COLO829 (cell line): ENCODE results near the gene FOSL1.
"Not testable (repeated sequence)": the region's sequence is repeated elsewhere in the genome, so short reads cannot be mapped to it uniquely, and the experiment has no call there.

Experiments used
- DNase-seq: peaks from one replicate; pipeline ENCODE4 v3.0.0; 2012; ENCODE audit warnings: low spot score

FOSL1 gene

DNA sequence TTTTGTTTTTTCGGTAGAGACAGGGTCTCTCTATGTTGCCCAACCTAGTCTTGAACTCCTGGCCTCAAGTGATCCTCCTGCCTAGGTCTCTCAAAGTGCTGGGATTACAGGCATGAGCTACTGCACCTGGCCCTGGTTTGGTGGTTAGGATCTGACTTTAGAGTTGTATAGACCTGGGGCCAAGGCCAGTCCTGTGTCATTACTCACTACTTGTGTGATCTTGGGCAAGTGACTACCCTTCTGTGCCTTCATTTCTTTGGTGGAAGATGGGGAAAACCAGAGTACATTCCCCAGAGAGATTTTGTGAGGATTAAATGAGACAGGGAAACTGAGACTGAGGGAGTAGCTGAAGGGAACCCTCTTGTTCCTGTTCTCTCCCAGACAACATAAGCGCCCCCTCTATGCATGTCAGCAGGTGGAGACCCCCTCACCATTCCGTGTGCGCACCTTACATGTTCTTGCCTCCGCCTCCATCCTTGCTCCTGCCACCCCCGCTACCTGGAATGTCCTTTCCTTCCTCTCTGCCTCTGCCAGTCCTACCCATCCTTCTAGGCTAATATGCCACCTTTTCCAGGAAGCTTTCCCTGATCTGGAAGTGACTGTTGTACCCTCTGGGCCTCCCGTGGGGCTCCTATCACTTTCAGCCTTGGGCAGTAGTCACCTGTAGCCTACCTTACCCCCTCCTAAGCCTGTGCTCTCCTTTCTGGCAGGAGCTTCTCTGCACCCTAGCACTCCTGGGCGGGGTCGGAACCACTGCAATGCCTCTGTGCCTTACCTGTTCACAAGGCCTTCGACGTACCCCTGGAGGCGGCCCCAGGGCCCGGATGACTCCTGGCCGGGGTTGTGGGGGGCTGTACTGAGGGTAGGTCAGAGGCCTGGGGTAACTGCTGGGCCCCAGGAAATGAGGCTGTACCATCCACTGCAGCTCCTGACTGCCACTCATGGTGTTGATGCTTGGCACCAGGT, 3.9 kb downstream of the FOSL1 start:
- DNase-seq, result no peak

DNA sequence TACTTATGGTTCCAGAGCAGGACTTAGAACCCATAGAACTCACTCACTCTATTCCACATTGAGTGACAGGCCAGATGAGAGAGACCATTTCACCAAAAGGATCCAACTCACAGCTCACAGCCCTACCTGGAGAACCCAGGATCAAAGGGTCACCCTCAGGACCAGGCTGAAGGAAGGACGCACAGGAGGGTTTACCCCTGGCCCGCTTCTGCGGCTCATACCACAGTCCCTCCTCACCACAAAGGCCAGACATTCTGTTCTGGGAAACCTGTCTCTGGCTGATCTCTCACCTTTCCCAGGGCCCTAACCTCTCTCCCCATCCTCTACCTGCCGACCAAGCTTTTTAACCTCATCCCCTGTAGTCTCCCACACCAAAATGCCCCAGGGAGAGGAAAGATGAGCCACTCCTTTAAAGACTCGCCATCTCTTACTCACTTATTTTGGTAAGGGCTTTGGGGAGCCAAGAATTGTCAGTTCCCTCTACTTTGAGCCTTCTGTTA, 4.7 kb downstream of the FOSL1 start:
- DNase-seq, result no peak

DNA sequence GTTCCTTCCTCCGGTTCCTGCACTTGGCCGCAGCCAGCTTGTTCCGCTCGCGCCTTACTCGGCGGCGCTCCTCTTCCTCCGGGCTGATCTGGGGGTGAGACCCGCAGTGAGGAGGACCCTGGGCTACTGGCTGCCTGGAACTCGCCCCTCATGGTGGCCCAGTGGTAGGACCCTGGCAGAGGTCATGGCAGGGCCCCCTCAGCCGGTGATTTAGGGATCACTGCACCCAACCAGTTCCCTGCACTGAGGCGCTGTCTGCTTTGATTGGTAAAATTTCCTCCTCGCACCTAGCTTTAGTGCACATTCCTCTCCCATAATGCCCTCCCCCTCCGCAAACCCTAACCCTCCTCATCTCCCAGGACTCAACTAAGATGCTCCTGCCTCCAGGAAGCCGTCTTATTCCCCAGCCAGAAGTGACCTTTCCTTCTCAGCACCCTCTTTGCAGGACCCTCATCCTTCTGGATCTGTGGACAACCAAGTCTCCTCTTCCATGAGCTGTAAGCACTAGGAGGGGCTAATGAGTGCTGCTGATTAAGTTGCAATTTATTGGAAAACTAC, 6.1 kb downstream of the FOSL1 start:
- no peak for DNase-seq

DNA sequence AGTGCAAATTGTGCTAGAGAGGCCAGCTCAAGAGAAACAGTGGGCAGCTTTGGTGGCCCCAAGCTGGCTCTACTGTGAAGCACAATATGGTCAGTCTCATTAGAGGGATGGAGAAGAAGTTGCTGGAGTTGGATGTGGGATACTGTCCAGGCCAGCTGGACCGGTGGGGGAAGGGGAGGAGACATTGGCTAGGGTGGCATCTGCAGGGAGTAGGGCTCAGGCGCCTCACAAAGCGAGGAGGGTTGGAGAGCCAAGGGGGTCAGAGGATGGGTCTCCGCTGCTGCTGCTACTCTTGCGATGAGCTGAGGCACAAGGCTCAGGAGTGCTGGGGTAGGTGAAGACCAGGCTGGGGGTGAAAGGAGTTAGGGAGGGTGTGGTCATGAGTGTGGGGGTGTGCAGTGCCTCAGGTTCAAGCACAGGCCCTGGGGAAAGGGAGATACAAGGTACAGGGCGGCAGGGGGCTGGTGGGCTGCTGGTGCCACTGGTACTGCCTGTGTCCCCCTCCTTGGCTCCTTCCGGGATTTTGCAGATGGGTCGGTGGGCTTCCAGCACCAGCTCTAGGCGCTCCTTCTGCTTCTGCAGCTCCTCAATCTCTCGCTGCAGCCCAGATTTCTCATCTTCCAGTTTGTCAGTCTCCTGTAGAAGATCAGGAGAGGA, 7.4 kb downstream of the FOSL1 start:
- DNase-seq, result no peak

DNA sequence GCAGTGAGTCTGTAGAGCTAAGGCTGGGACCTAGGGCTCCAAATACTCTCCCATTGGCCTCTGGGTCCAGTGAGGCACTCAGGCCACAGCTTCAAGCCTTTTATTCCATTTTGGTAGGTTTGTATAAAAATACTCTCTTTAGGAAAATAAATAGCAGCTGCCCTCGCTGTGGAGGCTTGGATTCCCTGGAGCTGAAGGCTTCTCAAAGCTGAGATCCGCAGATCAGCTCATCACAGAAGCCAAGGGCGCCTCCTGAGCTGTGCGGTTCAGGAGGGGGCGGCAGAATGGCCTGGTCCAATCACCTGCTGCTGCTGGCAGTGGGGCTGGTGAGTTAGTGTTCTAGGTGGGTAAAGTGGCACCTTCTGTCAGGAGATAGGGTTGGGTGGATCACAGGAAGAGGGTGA, 8.0 kb downstream of the FOSL1 start:
- not testable (repeated sequence) for DNase-seq

DNA sequence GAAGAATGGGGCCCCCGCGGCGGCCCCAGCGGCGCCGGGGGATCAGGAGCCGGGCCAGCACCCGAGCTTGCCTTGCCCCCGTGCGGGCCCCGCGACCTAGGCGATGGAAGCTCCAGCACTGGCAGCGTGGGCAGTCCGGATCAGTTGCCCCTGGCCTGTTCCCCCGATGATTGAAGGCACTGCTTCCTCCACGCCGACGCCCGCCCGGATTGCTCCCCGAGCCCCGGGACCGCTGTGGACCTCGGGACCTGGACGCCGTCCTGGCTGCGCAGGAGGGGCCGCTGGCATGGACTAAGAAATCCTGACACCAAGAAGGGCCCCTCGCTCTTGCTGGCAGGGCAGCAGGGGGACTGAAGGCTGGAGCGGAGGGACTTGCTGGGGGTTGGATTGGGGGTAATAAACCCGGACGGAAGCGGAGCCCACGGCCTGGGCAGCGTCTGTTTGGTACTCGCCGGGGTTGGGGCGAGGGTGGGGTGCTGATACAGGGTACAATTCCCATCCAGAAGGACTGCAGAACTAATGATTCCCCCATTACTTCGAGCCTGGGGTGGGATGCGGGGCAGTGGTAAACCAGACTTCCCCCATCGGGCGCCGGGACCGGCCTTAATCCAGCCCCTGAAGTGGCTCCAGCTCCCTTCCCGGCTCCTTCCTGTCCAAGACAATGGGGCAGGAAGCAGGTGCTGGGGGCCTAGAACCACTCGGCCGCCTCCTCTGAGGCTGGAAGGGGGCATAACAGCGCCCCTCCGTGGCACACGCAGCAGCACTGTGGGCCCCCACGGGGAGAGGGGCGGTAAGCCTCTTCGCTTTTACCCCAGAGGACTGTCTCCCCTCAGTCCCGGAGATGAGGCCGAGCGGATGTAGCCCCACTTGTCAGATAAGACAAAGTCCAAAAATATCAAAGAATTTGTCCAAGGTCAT, 8.7 kb downstream of the FOSL1 start:
- no peak for DNase-seq

DNA sequence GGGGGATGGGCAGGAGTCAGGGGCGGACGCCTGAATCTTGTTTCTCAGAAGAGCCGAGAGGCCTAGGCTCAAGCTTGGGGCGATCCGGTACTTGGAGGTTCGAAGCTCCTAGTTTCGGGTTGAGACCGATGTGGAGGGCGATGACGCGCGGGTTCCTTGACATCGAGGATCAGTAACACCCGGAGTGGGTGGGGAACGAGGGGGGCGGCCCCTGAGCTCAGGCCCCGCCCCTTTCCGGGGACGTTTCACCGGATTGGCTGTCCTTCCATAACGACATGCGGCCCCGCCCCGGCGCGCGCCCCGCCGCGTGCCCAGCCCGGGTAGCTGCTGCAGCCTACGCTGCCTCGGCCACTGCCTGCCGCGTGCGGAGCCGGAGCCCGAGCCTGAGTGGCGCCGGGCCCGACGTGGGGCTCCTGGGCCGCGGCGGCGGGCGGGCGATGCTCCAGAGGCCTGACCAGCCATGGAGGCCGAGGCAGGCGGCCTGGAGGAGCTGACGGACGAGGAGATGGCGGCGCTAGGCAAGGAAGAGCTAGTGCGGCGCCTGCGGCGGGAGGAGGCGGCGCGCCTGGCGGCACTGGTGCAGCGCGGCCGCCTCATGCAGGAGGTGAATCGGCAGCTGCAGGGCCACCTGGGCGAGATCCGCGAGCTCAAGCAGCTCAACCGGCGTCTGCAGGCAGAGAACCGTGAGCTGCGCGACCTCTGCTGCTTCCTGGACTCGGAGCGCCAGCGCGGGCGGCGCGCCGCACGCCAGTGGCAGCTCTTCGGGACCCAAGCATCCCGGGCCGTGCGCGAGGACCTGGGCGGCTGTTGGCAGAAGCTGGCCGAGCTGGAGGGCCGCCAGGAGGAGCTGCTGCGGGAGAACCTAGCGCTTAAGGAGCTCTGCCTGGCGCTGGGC, 9.6 kb downstream of the FOSL1 start, which contains the start of gene CCDC85B:
CCDC85B (plus strand) TSS at position 350 of the 895 bp plus-strand sequence; CDS start at position 461, 111 bp downstream.
- DNase-seq, result peak; percentile 97

DNA sequence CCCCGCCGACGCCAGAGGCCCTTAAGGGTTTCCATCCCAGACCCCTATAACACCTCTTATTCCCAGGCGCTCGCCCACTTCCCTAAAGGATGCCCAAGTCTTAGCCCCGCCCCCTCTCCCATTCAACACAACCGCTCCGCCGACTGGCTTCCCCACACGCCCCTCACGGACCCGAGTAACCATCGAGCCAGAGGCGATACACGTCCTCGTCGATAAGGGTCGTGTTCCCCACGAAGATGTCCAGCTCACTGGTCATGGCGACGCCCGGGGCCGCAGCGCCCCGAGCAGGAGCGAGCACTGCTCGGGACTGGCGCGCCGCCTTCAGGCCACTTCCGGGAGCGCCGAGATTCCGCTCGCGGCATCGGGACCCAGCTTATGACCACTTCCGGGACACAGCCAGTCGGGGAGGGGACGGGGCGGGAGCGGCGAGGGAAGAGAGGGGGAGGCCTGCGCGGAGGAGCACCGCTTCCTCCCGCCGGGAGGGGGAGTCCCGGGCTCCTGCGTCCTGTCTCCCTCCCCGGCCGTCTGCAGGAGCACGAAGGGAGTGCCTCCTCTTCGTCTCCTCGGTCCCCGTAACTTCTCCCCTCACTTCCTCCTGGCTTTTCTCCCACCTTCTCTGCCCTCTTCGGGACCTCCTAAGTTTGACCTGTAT, 11.9 kb downstream of the FOSL1 start, which contains the start of gene FIBP:
FIBP (minus strand) TSS at position 309 of the 652 bp plus-strand sequence; CDS start at position 256, 53 bp downstream.
- peak; percentile 97 for DNase-seq

DNA sequence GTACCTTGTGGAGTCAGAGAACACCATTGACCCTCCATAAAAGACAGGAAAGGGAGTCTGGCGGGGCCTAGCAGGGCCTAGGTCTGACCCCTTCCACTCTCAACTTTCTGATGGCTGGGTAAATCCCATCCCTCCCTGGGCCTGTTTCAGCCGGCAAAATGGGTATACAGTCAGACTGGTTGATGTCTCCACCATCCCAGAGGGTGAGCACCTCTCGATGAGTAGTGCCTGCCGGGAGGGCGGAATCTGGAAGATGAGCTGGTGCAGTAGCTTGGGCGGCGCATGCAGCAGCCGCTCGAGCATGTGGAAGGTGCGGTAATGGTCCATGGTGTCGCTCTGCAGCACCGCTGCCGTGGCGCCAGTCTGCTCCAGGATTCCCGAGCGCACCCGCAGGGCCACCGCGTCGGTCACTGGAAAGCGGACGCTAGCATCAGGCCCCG, 12.4 kb downstream of the FOSL1 start:
- DNase-seq, result no peak

DNA sequence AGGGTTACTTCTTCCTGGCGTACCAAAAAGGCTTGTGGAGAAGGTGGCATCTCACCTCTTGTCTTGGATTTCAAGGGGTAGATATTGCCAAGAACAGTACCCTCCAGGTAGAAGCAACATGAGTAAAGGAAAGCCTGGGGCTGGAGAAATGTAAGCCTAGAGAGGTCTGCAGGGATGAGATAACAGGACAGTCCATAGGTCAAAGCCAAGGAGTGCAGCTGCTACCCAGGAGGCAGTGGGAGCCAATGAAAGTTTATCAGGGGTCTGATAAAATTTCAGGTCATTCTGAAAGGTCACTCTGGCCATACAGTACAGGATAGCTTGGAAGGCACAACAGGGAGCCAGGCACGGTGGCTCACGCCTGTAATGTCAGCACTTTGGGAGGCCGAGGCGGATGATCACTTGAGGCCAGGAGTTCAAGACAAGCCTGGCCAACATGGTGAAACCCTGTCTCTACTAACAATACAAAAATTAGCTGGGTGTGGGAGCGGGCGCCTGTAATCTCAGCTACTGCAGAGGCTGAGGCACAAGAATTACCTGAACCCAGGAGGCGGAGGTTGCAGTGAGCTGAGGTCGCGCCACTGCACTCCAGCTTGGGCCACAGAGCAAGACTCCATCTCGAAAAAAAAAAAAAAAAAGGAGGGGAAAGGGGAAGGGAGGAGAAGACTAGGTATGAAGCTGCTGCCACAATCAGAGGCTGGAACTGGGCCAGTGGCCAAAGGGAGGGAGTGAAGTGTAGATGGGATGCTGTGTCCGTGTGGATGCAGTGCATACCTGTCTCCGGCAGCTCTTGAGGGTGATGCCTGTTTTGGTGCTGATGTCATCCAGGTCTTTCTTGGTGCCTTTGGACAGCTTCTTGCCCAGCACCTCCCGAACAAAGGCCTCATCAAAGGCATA, 13.1 kb downstream of the FOSL1 start:
- no peak for DNase-seq

DNA sequence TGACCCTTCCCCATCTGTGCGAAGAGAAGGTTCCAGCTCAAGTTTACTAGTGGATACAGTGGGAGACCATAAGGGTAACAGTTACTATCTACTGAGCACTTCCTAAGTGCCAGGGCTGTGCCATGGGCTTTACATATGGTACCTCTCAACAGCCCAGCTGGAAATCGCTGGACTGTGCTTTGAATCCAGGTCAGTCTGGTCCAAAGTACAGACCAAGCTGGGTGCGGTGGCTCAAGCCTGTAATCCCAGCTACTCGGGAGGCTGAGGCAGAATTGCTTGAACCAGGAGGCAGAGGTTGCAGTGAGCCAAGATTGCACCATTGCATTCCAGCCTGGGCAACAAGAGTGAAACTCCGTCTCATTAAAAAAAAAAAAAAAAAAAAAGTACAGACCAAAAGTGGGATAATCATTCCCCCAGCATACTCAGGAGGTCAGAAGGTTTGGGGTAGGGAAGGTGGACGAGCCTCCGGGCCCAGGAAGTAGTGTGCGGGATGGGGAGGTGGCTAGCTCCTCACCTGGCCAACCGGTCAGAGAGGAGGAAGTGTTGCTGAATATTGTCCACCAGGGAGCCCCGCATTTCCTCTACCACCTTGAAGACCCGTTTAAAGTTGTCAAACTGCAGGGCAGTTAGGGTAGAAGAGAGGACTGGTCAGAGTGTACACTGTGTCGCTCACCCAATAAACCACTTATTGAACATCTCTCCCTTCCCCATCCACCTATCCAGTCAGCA, 14.2 kb downstream of the FOSL1 start:
- DNase-seq, result no peak

DNA sequence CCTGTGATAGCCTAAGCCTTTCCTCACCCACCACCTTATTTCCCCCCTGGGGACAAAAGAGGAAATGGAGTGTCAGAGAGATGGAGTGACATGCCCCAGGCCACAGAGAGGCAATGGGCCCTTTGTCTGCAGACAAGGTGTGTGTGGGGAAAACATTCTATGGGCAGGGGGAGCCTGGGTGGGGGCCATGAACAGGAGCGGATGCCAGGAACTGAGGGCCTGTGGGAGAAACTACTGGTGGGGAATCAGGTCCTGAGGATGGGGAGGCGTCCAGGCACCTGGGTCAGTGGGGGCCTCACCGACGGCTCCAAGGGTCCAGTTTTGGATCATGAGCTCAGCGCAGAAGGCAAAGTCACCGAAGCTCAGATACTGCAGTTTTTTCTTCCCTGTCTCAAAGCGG, 15.0 kb downstream of the FOSL1 start:
- DNase-seq, result no peak

DNA sequence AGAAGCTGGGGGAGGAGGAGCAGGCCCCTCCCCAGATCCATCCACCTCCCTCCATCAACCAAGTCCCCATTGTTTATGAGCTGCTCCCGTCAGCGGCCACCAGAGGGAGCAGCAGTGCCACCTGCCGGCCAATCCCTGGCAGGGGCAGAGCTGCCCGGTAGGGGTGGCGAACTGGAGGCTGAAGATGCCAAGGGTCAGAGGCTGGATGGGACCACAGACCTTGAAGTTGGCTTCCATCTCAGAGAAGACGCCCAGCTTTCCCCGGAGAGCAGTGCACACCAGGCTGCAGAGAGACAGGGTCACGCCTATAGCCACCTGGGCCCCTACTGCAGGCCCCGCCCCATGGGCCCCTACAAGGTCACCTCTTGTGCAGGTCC, 15.5 kb downstream of the FOSL1 start:
- DNase-seq, result peak; percentile 84

DNA sequence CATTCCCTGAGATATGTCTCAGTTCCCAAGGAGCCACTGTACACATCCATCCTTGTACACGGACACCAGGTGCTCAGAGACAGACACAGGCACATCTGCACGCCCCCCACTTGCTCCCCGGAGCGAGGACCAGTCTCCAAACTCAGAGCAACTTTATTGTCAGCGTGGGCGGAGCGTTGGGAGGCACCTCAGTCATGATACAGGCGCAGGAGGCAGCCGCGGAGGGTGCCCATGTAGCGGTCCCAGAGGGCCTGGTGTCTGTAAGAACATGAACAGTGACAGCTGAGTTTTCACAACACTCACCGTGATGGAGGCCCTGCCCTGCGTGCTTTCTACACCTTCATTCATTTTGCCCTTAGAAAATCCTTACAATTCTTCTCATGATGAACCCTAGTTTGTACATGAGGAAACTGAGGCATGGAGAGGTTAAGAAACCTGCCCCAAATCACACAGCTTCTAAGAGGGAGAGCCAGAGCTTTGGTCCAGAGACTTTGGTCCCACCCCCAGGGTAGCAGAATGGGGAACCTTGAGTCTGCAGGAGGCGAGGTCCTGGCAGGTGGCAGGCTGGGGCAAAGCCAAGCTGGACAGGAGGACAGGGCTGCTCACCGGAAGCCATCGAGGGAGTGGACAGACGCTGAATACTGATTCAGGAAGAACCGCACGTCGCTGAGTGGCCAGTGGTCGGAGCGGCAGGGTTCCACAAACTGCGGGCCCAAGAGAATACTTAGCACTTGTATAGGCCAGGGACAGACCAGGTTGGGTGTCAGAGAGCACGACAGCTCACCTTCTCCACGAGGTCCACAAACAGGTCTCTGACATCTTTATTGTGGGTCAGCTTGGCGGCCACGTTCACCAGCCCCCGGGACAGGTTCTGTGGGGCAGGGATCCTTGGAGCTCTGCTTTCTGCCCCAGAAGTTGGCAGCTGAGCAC, 16.1 kb downstream of the FOSL1 start:
- DNase-seq, result no peak

DNA sequence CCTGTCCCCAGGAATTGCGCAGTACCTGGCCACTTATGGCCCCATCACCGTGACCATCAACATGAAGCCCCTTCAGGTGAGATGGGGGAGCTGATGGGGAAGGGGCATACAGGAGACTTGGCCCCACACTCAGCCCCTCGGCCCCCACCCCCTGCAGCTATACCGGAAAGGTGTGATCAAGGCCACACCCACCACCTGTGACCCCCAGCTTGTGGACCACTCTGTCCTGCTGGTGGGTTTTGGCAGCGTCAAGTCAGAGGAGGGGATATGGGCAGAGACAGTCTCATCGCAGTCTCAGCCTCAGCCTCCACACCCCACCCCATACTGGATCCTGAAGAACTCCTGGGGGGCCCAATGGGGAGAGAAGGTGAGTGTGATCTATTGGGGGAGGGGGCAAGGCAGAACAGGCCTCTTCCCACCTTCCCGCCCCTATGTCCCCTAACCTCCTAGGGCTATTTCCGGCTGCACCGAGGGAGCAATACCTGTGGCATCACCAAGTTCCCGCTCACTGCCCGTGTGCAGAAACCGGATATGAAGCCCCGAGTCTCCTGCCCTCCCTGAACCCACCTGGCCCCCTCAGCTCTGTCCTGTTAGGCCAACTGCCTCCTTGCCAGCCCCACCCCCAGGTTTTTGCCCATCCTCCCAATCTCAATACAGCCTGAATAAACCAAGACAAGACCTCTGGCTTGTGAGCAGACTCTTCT, 17.0 kb downstream of the FOSL1 start:
- no peak for DNase-seq
